Small intestine (tissue), 7 donors: ENCODE measurements around the gene FZR1. TPM values are rescaled to one million over a fixed set of nuclear protein-coding genes. Genes with fewer than 3 reads are reported as not detected.

Experiments used
- DNase-seq, 2 donors: peaks; one replicate each; pipeline versions ENCODE4 v3.0.0 to v3.0.0-alpha.2; 2013
- FAIRE-seq: peaks from 2 replicates; lab custom pipeline; 2012; peaks lifted over from hg19 to GRCh38; lab: Jason Lieb, UNC
- H3K27ac ChIP-seq, 3 donors: one replicate each; pipeline ENCODE4 v1.5.1; 2013; ENCODE audit warnings: low read length in 2 of 3, mild to moderate bottlenecking in 2 of 3, control low read depth in 1 of 3, inconsistent platforms in 1 of 3, low read depth in 1 of 3, moderate library complexity in 1 of 3
- H3K27me3 ChIP-seq, 3 donors: one replicate each; pipeline ENCODE4 v1.6.1; 2013; ENCODE audit warnings: low read length in 3 of 3, inconsistent platforms in 1 of 3; ENCODE audit not compliant: control insufficient read depth in 3 of 3, insufficient read depth in 3 of 3
- H3K36me3 ChIP-seq, 3 donors: one replicate each; pipeline ENCODE4 v1.6.1; 2013; ENCODE audit warnings: low read length in 3 of 3, inconsistent platforms in 1 of 3, low read depth in 1 of 3, mild to moderate bottlenecking in 1 of 3, moderate library complexity in 1 of 3; ENCODE audit not compliant: control insufficient read depth in 3 of 3, insufficient read depth in 2 of 3
- H3K4me1 ChIP-seq, 3 donors: one replicate each; pipeline ENCODE4 v1.6.1; 2013; ENCODE audit warnings: low read length in 2 of 3, inconsistent platforms in 1 of 3, low read depth in 1 of 3, mild to moderate bottlenecking in 1 of 3, moderate library complexity in 1 of 3; ENCODE audit not compliant: control insufficient read depth in 3 of 3, insufficient read depth in 2 of 3
- H3K4me3 ChIP-seq, 3 donors: one replicate each; pipeline ENCODE4 v1.5.1; 2013; ENCODE audit warnings: low read length in 3 of 3, control low read depth in 1 of 3, inconsistent platforms in 1 of 3, low read depth in 1 of 3, mild to moderate bottlenecking in 1 of 3, moderate library complexity in 1 of 3
- H3K9me3 ChIP-seq, 2 donors: one replicate each; pipeline ENCODE4 v1.6.1; 2013; ENCODE audit warnings: low read depth in 1 of 2, low read length in 1 of 2; ENCODE audit not compliant: control insufficient read depth in 2 of 2, insufficient read depth in 1 of 2
- WGBS, 3 donors: extraction: QIAGEN DNeasy Blood & Tissue Kit; methylation state at CpG; one replicate each; pipeline ENCODE4 v1.1.7; 2013; 5-methylcytosine and 5-hydroxymethylcytosine counted together
- polyA plus RNA-seq, 4 donors: library from polyadenylated mRNA; stranded (reverse) in 3 of 4; unstranded in 1 of 4; fragments of 200-250 nt in 3 of 4; fragments of 120-200 nt in 1 of 4; gene quantifications; one replicate each; pipeline versions ENCODE4 v1.2.1 to v1.2.3, GENCODE V29; 2013
- donor health status: healthy with polysubstance abuse.
- donor health status: control.
- donor health status: control.
- donor health status: Bipolar disorder and iron deficiency.
- donor health status: healthy.

The FZR1 gene
- polyA plus RNA-seq, 4 donors = 29.5 to 39.0 (median 32.6) TPM

DNA sequence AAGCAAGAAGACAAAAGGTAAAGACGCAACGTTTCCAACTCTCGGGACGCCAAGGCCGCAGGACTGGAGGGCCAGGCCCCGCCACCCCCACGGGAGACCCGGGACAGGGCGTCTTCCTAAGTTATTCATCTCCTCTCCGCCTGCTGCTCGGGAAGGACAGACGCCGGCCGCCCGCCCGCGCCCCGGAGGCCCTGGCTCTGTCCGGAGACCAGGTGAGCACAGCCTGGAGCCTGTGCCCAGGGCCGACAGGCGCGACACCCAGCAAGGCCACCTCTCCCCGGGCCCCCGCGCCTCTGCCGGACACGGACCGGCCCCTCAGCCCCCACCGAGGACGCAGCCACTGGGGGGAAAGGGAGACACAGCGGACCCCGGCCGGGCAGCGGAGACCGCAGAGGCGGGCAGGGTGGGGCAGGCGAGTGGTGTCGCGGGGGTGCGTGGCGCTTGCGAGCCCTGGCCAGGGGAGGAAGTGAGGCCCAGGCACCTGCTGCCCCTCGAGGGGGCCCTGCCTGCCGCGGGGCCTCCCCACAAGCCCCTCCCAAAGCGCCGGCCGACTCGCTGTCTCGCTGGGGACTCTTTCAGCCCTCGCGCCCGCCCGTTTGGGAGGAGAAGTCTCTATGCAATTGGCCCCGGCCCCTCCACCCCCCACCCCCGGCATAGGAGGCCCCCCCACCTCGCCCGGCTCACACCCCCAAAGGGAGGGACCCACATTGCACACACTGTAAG, 43.0 kb upstream of the FZR1 start:
- DNase-seq = no peak
- no peak overlapping the region for H3K4me3 ChIP-seq
- no peak overlapping the region for H3K27ac ChIP-seq
- no peak for FAIRE-seq
- 81 to 90% (median 87%) methylated on average over 29 to 58 of the region's 58 CpGs for WGBS, 3 donors
- H3K27me3 ChIP-seq = peaks cover 0 to 30% (median 0%) of the 10 kb centered on the region in 3 donors
- H3K9me3 ChIP-seq = peaks cover 0 to 28% of the 10 kb centered on the region in 2 donors
- H3K36me3 ChIP-seq = peaks cover 0 to 16% (median 8%) of the 10 kb centered on the region in 3 donors
- H3K4me1 ChIP-seq = peaks cover 0 to 24% (median 0%) of the 10 kb centered on the region in 3 donors

DNA sequence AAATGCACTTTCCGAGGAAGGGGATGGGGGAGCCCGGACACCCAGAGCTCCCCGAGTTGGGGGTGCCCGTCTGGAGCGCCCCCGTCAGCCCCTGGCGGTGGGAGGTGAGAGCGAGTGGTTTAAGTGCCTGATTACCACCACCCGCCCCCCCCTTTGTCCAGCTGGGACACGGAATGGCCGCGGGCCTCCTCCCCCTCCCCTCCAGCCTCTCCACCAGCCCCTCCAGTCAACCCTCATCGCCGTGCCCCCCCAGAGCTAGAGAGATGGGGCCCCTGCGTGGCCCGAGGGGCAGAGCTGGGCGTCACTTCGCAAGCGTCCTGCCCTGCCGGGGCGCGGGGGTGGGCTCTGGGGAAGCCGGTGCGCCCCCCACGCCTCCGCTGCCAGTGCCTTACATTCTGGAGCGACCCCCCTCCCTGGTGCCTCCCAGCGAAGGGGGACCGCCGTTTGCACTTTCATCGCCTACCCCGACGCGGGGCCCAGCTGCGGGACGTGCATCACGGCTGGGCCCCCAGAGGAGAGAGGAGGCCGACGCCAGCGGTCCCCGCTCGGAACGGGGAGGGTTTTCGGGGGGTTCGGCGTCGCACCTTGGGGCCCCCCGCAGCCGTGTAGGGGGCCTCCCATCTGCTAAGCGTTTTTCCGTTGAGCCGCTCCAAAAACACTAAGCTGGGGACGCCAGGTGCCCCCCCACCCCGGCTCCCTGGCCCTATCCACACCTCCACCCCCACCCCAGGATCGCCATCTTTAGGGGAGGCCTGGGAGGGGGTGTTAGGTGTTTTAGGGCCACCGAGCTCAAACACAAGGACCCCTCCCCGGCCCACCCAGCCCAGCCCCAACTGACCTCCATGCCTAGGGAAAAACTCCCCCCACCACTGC, 42.2 kb upstream of the FZR1 start:
- DNase-seq (peak in 1 of 2 donors; percentile 21), FAIRE-seq (no peak)
- WGBS, 3 donors = 81 to 93% (median 90%) methylated on average over 44 to 57 of the region's 57 CpGs
- Histone ChIP-seq H3K36me3 (peaks cover 0 to 16% (median 8%) of the 10 kb centered on the region in 3 donors), H3K4me1 (peaks cover 0 to 17% (median 0%) of the 10 kb centered on the region in 3 donors), H3K27ac (no peak overlapping the region), H3K9me3 (peaks cover 0 to 32% of the 10 kb centered on the region in 2 donors), H3K27me3 (peaks cover 0 to 30% (median 0%) of the 10 kb centered on the region in 3 donors), H3K4me3 (no peak overlapping the region)

GRCh38 chr19:3464587-3465235, 41.4 kb upstream of the FZR1 start:
- H3K27me3 ChIP-seq = peaks cover 0 to 30% (median 0%) of the 10 kb centered on the region in 3 donors
- H3K27ac ChIP-seq = no peak overlapping the region
- no peak overlapping the region for H3K4me3 ChIP-seq
- peaks cover 0 to 10% (median 0%) of the 10 kb centered on the region in 3 donors for H3K4me1 ChIP-seq
- DNase-seq (no peak), FAIRE-seq (no peak)
- peaks cover 0 to 40% of the 10 kb centered on the region in 2 donors for H3K9me3 ChIP-seq
- peaks cover 0 to 20% (median 8%) of the 10 kb centered on the region in 3 donors for H3K36me3 ChIP-seq
- 80 to 91% (median 87%) methylated on average over 25 to 31 of the region's 31 CpGs for WGBS, 3 donors

DNA sequence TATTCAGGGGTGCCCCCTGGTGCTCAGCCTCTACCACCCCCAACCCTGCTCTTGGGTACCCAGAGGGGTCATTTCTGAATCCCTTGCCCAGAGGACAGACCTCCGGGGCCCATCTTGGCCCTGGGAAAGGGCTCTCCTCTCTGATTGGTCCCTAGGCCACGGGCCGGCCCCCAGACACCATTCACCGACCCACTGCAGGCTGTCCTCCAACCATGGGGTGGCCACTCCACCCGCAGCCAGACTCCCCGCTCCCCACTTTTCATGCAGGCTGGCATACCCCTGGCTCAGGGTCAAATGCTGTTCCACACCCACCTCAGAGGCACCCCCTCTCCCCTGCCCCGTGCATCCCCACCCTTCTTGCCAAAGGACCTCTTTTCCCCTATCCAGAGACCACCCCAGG, 40.6 kb upstream of the FZR1 start:
- H3K36me3 ChIP-seq = peaks cover 0 to 13% (median 8%) of the 10 kb centered on the region in 3 donors
- peaks cover 0 to 30% (median 0%) of the 10 kb centered on the region in 3 donors for H3K27me3 ChIP-seq
- no peak overlapping the region for H3K27ac ChIP-seq
- no peak overlapping the region for H3K4me3 ChIP-seq
- 79 to 88% (median 84%) methylated on average over 7 of the region's 7 CpGs for WGBS, 3 donors
- H3K4me1 ChIP-seq = peaks cover 0 to 6% (median 0%) of the 10 kb centered on the region in 3 donors
- H3K9me3 ChIP-seq = peaks cover 0 to 46% of the 10 kb centered on the region in 2 donors
- FAIRE-seq (no peak), DNase-seq (no peak)

DNA sequence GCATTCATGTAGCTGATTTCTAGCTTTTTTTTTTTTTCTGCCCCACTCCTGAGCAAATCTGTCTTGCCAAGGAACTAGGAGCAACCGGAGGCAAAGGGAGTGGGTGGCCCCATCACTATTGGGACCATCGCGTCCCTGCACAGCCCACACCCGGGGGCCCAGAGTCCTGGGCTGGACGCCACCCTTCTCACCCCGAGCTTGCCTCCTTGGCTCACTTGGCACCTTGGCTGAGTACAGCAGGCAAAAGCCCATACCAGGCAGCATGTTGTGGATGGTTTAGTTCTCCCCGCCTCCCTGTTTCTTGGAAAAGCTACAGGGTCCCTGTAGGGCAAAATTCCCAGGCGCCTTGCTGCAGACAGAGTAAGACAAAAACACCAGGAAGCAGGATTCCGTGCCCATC, 39.5 kb upstream of the FZR1 start:
- no peak for DNase-seq
- H3K4me3 ChIP-seq = no peak overlapping the region
- peaks cover 0 to 30% (median 0%) of the 10 kb centered on the region in 3 donors for H3K27me3 ChIP-seq
- H3K9me3 ChIP-seq = peaks cover 0 to 46% of the 10 kb centered on the region in 2 donors
- H3K36me3 ChIP-seq = peaks cover 0 to 13% (median 8%) of the 10 kb centered on the region in 3 donors
- FAIRE-seq = no peak
- H3K27ac ChIP-seq = no peak overlapping the region
- H3K4me1 ChIP-seq = peaks cover 0 to 6% (median 0%) of the 10 kb centered on the region in 3 donors
- WGBS, 3 donors = 76 to 93% (median 93%) methylated on average over 9 of the region's 9 CpGs

DNA sequence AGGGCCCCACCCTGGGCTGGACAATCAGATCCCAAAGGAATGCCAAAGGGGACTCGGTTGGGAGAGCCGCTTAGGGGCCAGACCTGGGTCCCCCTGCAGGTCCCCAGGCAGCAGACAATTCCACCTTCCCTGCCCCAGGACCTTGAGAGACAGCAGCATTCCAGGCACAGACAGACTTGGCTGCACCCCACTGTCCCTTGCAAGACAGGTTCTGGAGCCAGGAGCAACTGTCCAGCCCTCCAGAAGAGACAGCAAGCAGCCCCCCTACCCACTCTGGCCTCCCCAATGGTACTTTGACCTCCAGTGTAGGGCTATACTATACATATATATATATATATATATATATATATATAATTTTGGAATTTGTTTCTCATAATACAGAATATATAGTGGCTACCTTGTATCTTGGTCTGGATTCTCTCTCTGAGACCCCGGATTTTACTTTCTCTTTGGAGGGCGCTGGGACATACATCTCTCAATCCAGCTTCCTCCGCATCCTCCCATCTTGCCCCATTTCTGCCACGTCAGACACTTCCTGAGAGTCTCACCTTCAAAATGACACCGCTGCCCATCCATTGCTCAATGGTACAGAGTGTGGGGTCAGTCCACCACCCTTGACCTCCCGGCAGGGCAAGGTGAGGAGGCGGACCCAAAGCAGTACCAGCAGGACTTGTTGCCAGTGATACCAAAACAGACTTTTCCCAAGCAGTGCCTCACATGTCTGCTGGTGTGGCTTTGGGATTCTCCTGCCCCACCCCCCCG, 38.5 kb upstream of the FZR1 start:
- Histone ChIP-seq H3K4me1 (peaks cover 0 to 14% (median 0%) of the 10 kb centered on the region in 3 donors), H3K27me3 (peaks cover 0 to 29% (median 0%) of the 10 kb centered on the region in 3 donors), H3K27ac (no peak overlapping the region), H3K36me3 (peaks cover 0 to 18% (median 8%) of the 10 kb centered on the region in 3 donors), H3K4me3 (no peak overlapping the region), H3K9me3 (peaks cover 0 to 46% of the 10 kb centered on the region in 2 donors)
- DNase-seq = no peak
- 89 to 96% (median 94%) methylated on average over 10 of the region's 10 CpGs for WGBS, 3 donors
- FAIRE-seq = no peak

- no peak overlapping the region for H3K27ac ChIP-seq
- H3K9me3 ChIP-seq = peaks cover 0 to 46% of the 10 kb centered on the region in 2 donors
- DNase-seq = no peak
- peaks cover 0 to 28% (median 0%) of the 10 kb centered on the region in 3 donors for H3K27me3 ChIP-seq
- H3K36me3 ChIP-seq = peaks cover 0 to 21% (median 3%) of the 10 kb centered on the region in 3 donors
- no peak for FAIRE-seq
- peaks cover 0 to 20% (median 0%) of the 10 kb centered on the region in 3 donors for H3K4me1 ChIP-seq
- H3K4me3 ChIP-seq = no peak overlapping the region
- 83 to 100% (median 97%) methylated on average over 2 to 3 of the region's 3 CpGs for WGBS, 3 donors
Observed at GRCh38 chr19:3468211-3468610, 37.9 kb upstream of the FZR1 start.
